Fibroblast of lung (primary cell): Measurements from ENCODE around the gene XXYLT1.

Experiments used
- EZH2 ChIP-seq: IDR thresholded peaks from 2 replicates; pipeline ENCODE4 v1.5.1; 2012; ENCODE audit warnings: low read length, control low read depth, mild to moderate bottlenecking; ENCODE audit errors: missing control alignments
- TF ChIP-seq, protein P1 (sequence below), 2 donors: IDR thresholded peaks in 1 of 2; conservative IDR thresholded peaks in 1 of 2; 1 replicate in 1 of 2; 2 replicates in 1 of 2; pipeline ENCODE4 v1.5.1; 2011 to 2012; ENCODE audit warnings: low read length in 2 of 2, control low read depth in 1 of 2, inconsistent platforms in 1 of 2, low read depth in 1 of 2, mild to moderate bottlenecking in 1 of 2

DNA sequence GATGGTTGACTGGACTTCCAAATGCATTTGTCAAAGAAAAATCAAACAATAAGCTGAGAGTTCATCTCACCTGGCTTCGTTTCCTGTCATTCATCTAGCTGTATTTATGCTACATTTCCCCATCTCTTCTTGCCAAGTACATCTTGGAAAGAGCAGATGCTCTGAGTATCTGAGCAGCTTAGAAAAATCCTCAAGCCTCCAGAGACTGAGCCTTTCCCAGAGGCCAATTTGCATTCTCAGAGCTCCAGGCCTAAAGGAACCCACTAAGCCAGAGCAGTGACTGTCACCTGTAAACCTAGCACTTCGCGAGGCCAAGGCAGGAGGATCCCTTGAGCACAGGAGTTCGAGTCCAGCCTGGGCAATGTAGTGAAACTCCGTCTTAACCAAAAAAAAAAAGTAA is 100.5 kb downstream of the XXYLT1 start:
- TF ChIP-seq, protein P1, sequence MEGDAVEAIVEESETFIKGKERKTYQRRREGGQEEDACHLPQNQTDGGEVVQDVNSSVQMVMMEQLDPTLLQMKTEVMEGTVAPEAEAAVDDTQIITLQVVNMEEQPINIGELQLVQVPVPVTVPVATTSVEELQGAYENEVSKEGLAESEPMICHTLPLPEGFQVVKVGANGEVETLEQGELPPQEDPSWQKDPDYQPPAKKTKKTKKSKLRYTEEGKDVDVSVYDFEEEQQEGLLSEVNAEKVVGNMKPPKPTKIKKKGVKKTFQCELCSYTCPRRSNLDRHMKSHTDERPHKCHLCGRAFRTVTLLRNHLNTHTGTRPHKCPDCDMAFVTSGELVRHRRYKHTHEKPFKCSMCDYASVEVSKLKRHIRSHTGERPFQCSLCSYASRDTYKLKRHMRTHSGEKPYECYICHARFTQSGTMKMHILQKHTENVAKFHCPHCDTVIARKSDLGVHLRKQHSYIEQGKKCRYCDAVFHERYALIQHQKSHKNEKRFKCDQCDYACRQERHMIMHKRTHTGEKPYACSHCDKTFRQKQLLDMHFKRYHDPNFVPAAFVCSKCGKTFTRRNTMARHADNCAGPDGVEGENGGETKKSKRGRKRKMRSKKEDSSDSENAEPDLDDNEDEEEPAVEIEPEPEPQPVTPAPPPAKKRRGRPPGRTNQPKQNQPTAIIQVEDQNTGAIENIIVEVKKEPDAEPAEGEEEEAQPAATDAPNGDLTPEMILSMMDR (conservative IDR thresholded peaks at IDR 0.05 in 1 of 2, IDR thresholded peaks at IDR 0.05 in 1 of 2; ENCODE audit: low read depth in 1 of 2, low read length in 2 of 2), result no peak
- TF ChIP-seq EZH2, result no peak
